Coronary artery (tissue), 2 donors: ENCODE data around the gene B4GAT1.
"Not testable (repeated sequence)": the region's sequence is repeated elsewhere in the genome, so short reads cannot be mapped to it uniquely, and the experiment has no call there.

ENCODE experiments used
- DNase-seq: peaks from one replicate; pipeline ENCODE4 v3.0.0-alpha.2; 2017; ENCODE audit warnings: low spot score
- H3K27ac ChIP-seq, 2 donors: fragments of 200-600 bp; sonication (generic); one replicate each; pipeline ENCODE4 v1.5.1; 2016 to 2019
- H3K4me3 ChIP-seq: fragments of 200-600 bp; sonication (generic); 2 replicates; pipeline ENCODE4 v1.5.1; 2016; ENCODE audit warnings: mild to moderate bottlenecking, moderate library complexity
- CTCF ChIP-seq: fragments of 200-600 bp; sonication (generic); IDR thresholded peaks from one replicate; pipeline ENCODE4 v1.5.1; 2019; ENCODE audit warnings: antibody characterized with exemption

B4GAT1 gene

GRCh38 chr11:66311965-66312548 lies 35.4 kb downstream of the B4GAT1 start:
- no peak for TF ChIP-seq CTCF
- peak overlapping the region; percentile 68 to 87 for H3K27ac ChIP-seq
- peak overlapping the region; percentile 83 for H3K4me3 ChIP-seq
- peak; percentile 94 for DNase-seq

- H3K27ac ChIP-seq: peak overlapping the region; percentile 68 to 87
- H3K4me3 ChIP-seq: peak overlapping the region; percentile 83
- DNase-seq: no peak
- peak; percentile 87 for TF ChIP-seq CTCF
Observed at GRCh38 chr11:66311470-66311964, 35.9 kb downstream of the B4GAT1 start.

GRCh38 chr11:66310803-66311440 lies 36.5 kb downstream of the B4GAT1 start:
- H3K27ac ChIP-seq, DNase-seq, H3K4me3 ChIP-seq: not testable (repeated sequence)

GRCh38 chr11:66310324-66310723 lies 37.1 kb downstream of the B4GAT1 start:
- no peak for DNase-seq
- no peak overlapping the region for H3K4me3 ChIP-seq
- H3K27ac ChIP-seq: no peak overlapping the region
- TF ChIP-seq CTCF: no peak

- Histone ChIP-seq H3K27ac (no peak overlapping the region), H3K4me3 (no peak overlapping the region)
- TF ChIP-seq CTCF: no peak
- DNase-seq: no peak
Observed at GRCh38 chr11:66309475-66309874, 38.0 kb downstream of the B4GAT1 start.

- no peak for DNase-seq
- no peak for TF ChIP-seq CTCF
- Histone ChIP-seq H3K4me3 (no peak overlapping the region), H3K27ac (no peak overlapping the region)
Observed at GRCh38 chr11:66302656-66303055, 44.8 kb downstream of the B4GAT1 start.

GRCh38 chr11:66299186-66299585 lies 48.2 kb downstream of the B4GAT1 start:
- no peak overlapping the region for H3K4me3 ChIP-seq
- no peak overlapping the region for H3K27ac ChIP-seq
- DNase-seq: no peak
- TF ChIP-seq CTCF: no peak
